Measurements from ENCODE around the gene FOXK1.

DNA sequence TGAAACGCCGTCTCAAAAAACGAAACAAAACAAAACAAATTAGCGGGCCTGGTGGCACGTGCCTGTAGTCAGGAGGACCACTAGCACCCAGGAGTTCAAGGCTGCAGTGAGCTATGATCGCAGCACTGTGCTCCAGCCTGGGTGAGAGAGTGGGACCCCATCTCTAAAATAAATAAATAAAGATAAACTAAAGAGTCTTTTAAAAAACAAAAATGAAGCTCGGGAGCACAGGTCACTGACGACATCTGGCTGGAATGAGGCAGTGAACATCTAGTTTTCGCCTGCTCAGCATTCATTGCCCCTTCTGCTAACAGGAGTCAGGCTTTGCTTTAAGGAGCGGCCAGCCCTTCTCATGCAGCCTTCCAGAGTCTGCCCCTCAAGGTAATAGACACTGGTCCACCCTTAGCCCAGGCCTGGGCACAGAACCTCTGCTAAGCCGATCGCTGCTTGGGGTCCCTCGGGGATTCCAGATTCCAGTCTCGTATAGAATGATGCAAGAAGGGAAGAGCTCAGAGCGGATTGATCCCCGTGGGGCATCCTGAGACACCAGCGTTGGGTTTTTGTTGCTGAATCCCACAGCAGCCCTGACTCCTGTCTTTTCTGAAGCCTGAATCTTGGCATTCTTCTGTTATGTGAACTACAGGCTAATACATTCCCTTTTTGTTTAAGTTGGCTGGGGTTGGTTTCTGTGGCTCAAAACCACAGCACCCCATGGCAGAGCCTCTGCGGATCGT lies 14.2 kb upstream of the FOXK1 start:
- TF ChIP-seq EZH2 (IDR thresholded peaks at IDR 0.05): no peak
- no peak for TF ChIP-seq POLR2AphosphoS5 (IDR thresholded peaks at IDR 0.05; ENCODE audit: borderline replicate concordance, low read depth, low read length)
